DND-41 (cell line): Measurements from ENCODE around the gene SLC38A5.

ENCODE experiments used
- ATAC-seq: fragments of 200-7000 bp; cut with Tn5 transposase; 3 replicates; pipeline ENCODE4 v1.9.1; 2021; ENCODE audit warnings: low read depth; ENCODE audit not compliant: insufficient read depth
- DNase-seq: peaks from one replicate; pipeline ENCODE4 v3.0.0-alpha.2; 2020
- H2AFZ ChIP-seq: 2 replicates; pipeline ENCODE4 v1.6.0; 2012; ENCODE audit warnings: low read depth, low read length
- H3K27ac ChIP-seq: 2 replicates; pipeline ENCODE4 v1.5.1; 2012; ENCODE audit warnings: low read length, inconsistent platforms
- H3K27me3 ChIP-seq: fragments of 200-600 bp; sonication (generic); 2 replicates; pipeline ENCODE4 v1.6.0; 2012; ENCODE audit warnings: low read length, mild to moderate bottlenecking, inconsistent platforms; ENCODE audit not compliant: insufficient read depth, poor library complexity
- H3K36me3 ChIP-seq: 2 replicates; pipeline ENCODE4 v1.5.1; 2012; ENCODE audit warnings: low read length, inconsistent platforms; ENCODE audit not compliant: insufficient read depth
- H3K4me1 ChIP-seq: 2 replicates; pipeline ENCODE4 v1.5.1; 2012; ENCODE audit warnings: mild to moderate bottlenecking, low read length; ENCODE audit not compliant: insufficient read depth
- H3K4me2 ChIP-seq: 2 replicates; pipeline ENCODE4 v1.6.0; 2012; ENCODE audit warnings: mild to moderate bottlenecking, moderate library complexity, low read length, inconsistent platforms; ENCODE audit not compliant: insufficient read depth
- H3K4me3 ChIP-seq, 2 experiments: fragments of 200-600 bp in 1 of 2; shearing (Covaris generic) in 1 of 2; 2 replicates each; pipeline ENCODE4 v1.5.1; 2012 to 2016; ENCODE audit warnings: inconsistent platforms in 2 of 2, low read length in 2 of 2, mild to moderate bottlenecking in 2 of 2, low read depth in 1 of 2, moderate library complexity in 1 of 2
- H3K79me2 ChIP-seq: 2 replicates; pipeline ENCODE4 v1.6.0; 2012; ENCODE audit warnings: low read length, inconsistent platforms; ENCODE audit not compliant: insufficient read depth
- H3K9ac ChIP-seq: 2 replicates; pipeline ENCODE4 v1.6.0; 2012; ENCODE audit warnings: low read depth, mild to moderate bottlenecking, inconsistent platforms, low read length, moderate library complexity
- H3K9me3 ChIP-seq: 2 replicates; pipeline ENCODE4 v1.5.1; 2012; ENCODE audit warnings: low read length, moderate library complexity, mild to moderate bottlenecking, inconsistent platforms; ENCODE audit not compliant: insufficient read depth, severe bottlenecking
- H4K20me1 ChIP-seq: 2 replicates; pipeline ENCODE4 v1.6.0; 2012; ENCODE audit warnings: low read length; ENCODE audit not compliant: insufficient read depth
- EZH2 ChIP-seq: IDR thresholded peaks from 3 replicates; pipeline ENCODE4 v1.6.1; 2012; ENCODE audit warnings: borderline replicate concordance, low read depth, mild to moderate bottlenecking, moderate library complexity, low read length, inconsistent platforms; ENCODE audit not compliant: severe bottlenecking
- TF ChIP-seq, protein P1 (sequence below): IDR thresholded peaks from 2 replicates; pipeline ENCODE4 v1.5.1; 2012; ENCODE audit warnings: borderline replicate concordance, low read length, moderate library complexity, mild to moderate bottlenecking; ENCODE audit not compliant: poor library complexity, severe bottlenecking; ENCODE audit errors: extremely low read depth

Gene SLC38A5

DNA sequence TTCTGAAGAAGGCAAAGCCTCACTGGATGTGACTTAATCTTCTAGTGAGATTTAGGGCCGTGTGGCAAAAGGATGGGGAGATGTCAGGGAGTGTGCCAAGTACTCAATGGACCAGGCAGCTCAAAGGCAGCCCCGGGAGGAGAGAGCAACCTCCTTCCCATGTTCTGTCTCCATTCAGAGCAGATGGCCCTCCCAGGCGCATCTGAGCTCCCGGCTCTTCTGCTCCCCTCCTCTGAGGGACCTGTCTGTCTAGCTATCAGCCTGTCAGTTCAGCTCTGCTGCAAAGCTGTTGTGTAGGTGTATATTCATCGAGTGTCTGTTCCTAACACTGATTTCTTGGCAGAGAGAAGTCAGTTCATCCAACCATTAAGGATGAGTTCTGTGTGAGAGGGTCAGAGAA, 27.8 kb upstream of the SLC38A5 start:
- Histone ChIP-seq H3K79me2 (no peaks in the 10 kb centered on the region), H2AFZ (no peak overlapping the region), H3K9me3 (no peaks in the 10 kb centered on the region), H3K27ac (no peak overlapping the region), H3K4me1 (no peaks in the 10 kb centered on the region), H3K4me2 (no peak overlapping the region), H4K20me1 (no peaks in the 10 kb centered on the region), H3K27me3 (no peaks in the 10 kb centered on the region), H3K4me3 (no peak overlapping the region), H3K36me3 (no peaks in the 10 kb centered on the region), H3K9ac (no peak overlapping the region)
- TF ChIP-seq, protein P1, sequence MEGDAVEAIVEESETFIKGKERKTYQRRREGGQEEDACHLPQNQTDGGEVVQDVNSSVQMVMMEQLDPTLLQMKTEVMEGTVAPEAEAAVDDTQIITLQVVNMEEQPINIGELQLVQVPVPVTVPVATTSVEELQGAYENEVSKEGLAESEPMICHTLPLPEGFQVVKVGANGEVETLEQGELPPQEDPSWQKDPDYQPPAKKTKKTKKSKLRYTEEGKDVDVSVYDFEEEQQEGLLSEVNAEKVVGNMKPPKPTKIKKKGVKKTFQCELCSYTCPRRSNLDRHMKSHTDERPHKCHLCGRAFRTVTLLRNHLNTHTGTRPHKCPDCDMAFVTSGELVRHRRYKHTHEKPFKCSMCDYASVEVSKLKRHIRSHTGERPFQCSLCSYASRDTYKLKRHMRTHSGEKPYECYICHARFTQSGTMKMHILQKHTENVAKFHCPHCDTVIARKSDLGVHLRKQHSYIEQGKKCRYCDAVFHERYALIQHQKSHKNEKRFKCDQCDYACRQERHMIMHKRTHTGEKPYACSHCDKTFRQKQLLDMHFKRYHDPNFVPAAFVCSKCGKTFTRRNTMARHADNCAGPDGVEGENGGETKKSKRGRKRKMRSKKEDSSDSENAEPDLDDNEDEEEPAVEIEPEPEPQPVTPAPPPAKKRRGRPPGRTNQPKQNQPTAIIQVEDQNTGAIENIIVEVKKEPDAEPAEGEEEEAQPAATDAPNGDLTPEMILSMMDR = no peak
- no peak for TF ChIP-seq EZH2
- DNase-seq (no peak), ATAC-seq (no peak)

DNA sequence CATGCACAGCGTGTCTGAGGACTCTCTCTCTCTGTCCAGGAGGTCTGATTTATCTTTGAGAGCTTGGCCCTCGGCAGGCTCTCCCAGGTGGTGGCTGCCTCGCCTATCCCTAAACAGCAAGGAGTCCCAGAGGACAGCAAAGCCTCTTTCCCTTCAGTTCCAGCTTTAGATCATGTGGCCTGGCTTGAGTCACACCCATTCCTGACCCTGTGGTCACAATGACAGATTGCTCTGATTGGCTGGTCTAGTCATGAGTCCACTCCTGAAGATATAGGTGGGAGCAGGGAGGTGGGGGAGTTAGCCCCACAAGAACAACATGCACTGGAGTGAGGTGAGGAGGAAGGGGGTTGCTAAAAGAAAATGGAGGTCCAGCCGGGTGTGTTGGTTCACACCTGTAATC, 26.6 kb upstream of the SLC38A5 start:
- Histone ChIP-seq H3K27ac (no peak overlapping the region), H4K20me1 (no peaks in the 10 kb centered on the region), H3K4me2 (no peak overlapping the region), H3K4me1 (no peaks in the 10 kb centered on the region), H3K9ac (no peak overlapping the region), H3K9me3 (no peaks in the 10 kb centered on the region), H3K4me3 (no peak overlapping the region), H2AFZ (no peak overlapping the region), H3K27me3 (no peaks in the 10 kb centered on the region), H3K79me2 (no peaks in the 10 kb centered on the region), H3K36me3 (no peaks in the 10 kb centered on the region)
- no peak for DNase-seq
- ATAC-seq = no peak
- no peak for TF ChIP-seq EZH2
- TF ChIP-seq, protein P1 = no peak

DNA sequence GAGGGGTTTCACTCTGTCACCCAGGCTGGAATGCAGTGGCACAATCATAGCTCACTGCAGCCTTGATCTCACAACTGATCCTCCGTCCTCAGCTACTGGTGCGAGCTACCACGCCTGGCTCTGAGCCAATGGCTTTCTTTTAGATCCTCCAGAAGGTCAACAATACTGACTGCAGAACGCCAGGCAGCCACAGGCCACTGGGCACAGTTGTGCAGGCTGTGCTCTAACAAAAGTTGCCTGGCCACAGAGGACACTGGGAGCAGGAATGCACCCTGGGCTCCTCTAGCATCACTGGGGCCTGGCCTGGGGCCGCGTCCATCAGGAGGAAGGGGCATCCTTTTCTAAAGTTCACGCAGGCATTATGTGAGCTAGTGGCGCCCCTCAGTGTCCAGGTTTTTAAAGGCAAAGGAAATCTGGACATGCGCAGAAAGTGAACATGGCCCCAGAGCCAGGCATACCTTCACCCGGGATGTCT, 23.9 kb upstream of the SLC38A5 start:
- Histone ChIP-seq H3K79me2 (no peaks in the 10 kb centered on the region), H3K27ac (no peak overlapping the region), H3K9ac (no peak overlapping the region), H3K4me1 (no peaks in the 10 kb centered on the region), H3K4me2 (no peak overlapping the region), H3K36me3 (no peaks in the 10 kb centered on the region), H2AFZ (no peak overlapping the region), H4K20me1 (no peaks in the 10 kb centered on the region), H3K27me3 (no peaks in the 10 kb centered on the region), H3K9me3 (no peaks in the 10 kb centered on the region), H3K4me3 (no peak overlapping the region)
- no peak for TF ChIP-seq EZH2
- TF ChIP-seq, protein P1 = no peak
- no peak for DNase-seq
- ATAC-seq = no peak

DNA sequence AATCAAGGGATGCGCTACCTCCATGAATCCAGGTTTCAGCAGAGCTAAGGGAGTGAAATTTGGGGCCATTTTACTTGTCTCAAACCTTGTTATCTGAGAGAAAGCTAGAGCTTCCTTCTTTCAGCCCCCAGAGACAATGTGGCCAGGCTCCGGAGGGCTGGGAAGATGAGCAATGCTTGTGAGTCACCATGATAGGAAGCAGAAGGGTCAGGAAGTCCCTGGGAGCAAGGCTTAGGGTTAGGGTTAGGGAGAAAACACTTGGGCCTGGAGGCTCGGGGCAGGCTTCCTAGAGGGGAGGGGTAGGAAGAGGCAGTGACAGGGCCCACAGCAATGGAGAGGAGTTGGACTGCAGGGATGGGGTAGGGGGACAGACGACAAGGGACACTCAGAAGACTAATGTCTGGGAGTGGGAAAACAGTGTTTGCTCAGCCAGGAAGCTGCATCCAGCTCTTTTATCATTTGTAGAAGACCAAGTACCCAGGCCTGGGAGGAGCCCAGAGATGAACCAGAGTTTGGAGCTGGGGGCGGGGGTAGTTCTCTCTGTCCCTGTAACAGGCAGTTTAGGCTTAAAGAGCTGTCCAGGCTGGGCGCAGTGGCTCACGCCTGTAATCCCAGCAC, 22.3 kb upstream of the SLC38A5 start:
- H3K79me2 ChIP-seq = no peaks in the 10 kb centered on the region
- H3K9me3 ChIP-seq = no peaks in the 10 kb centered on the region
- TF ChIP-seq EZH2 = no peak
- TF ChIP-seq, protein P1 = no peak
- no peaks in the 10 kb centered on the region for H3K4me1 ChIP-seq
- no peak for ATAC-seq
- H3K27me3 ChIP-seq = no peaks in the 10 kb centered on the region
- H3K9ac ChIP-seq = no peak overlapping the region
- no peak overlapping the region for H3K27ac ChIP-seq
- H3K36me3 ChIP-seq = 0 out of 2 replicates have a peak, but pooled peaks cover 2% of the 10 kb centered on the region
- no peak overlapping the region for H2AFZ ChIP-seq
- no peak overlapping the region for H3K4me2 ChIP-seq
- H3K4me3 ChIP-seq = no peak overlapping the region
- no peak for DNase-seq
- no peaks in the 10 kb centered on the region for H4K20me1 ChIP-seq
